Motor neuron (in vitro differentiated cells): ENCODE measurements around the gene ZDHHC14. TPM values are rescaled to one million over a fixed set of nuclear protein-coding genes. Genes with fewer than 3 reads are reported as not detected.
A peak's percentile ranks its signal among the peaks of the same experiment; 100 is the strongest.

Experiments used
- ATAC-seq, 8 experiments: fragments of 200-7000 bp; cut with Tn5 transposase; replicated peaks in 6 of 8; 2 replicates each; pipeline ENCODE4 v1.8.0; 2021; ENCODE audit warnings: mild to moderate bottlenecking in 8 of 8, moderate library complexity in 8 of 8
- H3K27ac ChIP-seq, 2 donors: fragments of 250-450 bp; sonication (Bioruptor Pico); 2 replicates each; pipeline ENCODE4 v1.9.0; 2021; ENCODE audit warnings: antibody characterized with exemption in 2 of 2, mild to moderate bottlenecking in 2 of 2, moderate library complexity in 1 of 2
- H3K4me1 ChIP-seq, 2 donors: fragments of 250-450 bp; sonication (Bioruptor Pico); replicated peaks in 1 of 2; 2 replicates each; pipeline ENCODE4 v1.6.1; 2021; ENCODE audit warnings: antibody characterized with exemption in 2 of 2, mild to moderate bottlenecking in 2 of 2, moderate library complexity in 1 of 2
- H3K4me3 ChIP-seq, 5 donors: fragments of 250-450 bp; sonication (Bioruptor Pico); 2 replicates each; pipeline ENCODE4 v1.9.0; 2021; ENCODE audit warnings: antibody characterized with exemption in 5 of 5, mild to moderate bottlenecking in 5 of 5, moderate library complexity in 4 of 5
- WGBS, 10 experiments: fragments of 450-650 bp; shearing (Covaris generic); methylation state at CpG; one replicate each; pipeline ENCODE4 v1.0.0; 2022; 5-methylcytosine and 5-hydroxymethylcytosine counted together
- in situ Hi-C, 9 experiments: fragments of 400-800 bp; cut with MboI; loops; one replicate each; pipeline ENCODE4 v1.15.0; 2021; ENCODE audit warnings: low sequenced_read_pairs in 9 of 9, low pct_unique_long_range_greater_than_20kb in 2 of 9; ENCODE audit not compliant: unreplicated experiment in 9 of 9
- total RNA-seq, 8 experiments: library from RNA; unstranded; fragments of 300-600 nt; gene quantifications; 2 replicates each; pipeline versions ENCODE4 v1.2.3 to v1.2.4, GENCODE V29; 2022

Gene ZDHHC14
- total RNA-seq, 8 experiments from 2014 or later, result 2.9 to 22.7 (median 3.7) TPM

DNA sequence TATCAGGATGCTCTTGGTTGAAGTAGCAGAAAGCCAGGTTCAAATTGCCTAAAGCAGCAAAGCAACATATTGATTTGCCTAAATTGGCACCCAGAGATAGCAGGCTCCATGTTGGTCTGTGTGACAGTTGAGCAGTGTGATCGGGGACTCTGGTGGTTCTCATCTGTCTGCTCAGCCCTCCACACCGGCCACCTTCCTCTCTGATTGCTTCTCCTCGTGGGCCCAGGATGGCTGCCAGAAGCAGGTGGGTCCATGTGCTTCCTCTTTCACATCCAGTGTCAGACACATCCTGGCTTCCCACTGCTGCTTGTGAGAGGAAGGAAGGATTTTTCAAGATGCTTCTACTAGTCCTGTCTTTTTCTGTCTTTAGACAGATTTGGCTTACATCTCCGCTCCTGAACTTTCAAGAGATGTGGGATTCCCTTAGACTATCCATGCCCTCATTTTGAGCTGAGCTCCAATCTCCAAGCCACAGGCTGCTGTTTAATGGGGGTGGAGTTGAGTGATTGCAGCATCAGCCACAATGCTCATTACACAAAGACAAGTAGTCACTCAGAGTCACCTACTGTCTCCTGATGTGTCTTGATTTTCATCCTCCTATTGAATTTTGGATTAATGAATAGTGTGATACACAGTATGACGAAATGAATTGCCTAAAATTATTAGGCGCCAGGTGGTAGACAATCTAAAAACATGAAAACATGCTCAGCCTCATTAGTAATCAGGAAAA is 122.2 kb downstream of the ZDHHC14 start:
- no peak overlapping the region for H3K27ac ChIP-seq
- in situ Hi-C loops, result no loop called here
- H3K4me1 ChIP-seq, result no peaks in the 10 kb centered on the region
- H3K4me3 ChIP-seq, result no peak overlapping the region
- no peak for ATAC-seq
- WGBS, 10 experiments, result 60 to 100% (median 80%) methylated on average over 1 to 5 of the region's 6 CpGs; no CpG with 5 or more reads in 2 of the 10 experiments

GRCh38 chr6:157505912-157506491 is 125.0 kb downstream of the ZDHHC14 start:
- peak in 2 of 8 experiments; percentile 22 to 24 for ATAC-seq
- WGBS, 10 experiments, result 76 to 100% (median 92%) methylated on average over 1 to 3 of the region's 3 CpGs; no CpG with 5 or more reads in 2 of the 10 experiments
- Histone ChIP-seq H3K4me1 (no peaks in the 10 kb centered on the region), H3K27ac (no peak overlapping the region), H3K4me3 (no peak overlapping the region)
- in situ Hi-C loops, result no loop called here

DNA sequence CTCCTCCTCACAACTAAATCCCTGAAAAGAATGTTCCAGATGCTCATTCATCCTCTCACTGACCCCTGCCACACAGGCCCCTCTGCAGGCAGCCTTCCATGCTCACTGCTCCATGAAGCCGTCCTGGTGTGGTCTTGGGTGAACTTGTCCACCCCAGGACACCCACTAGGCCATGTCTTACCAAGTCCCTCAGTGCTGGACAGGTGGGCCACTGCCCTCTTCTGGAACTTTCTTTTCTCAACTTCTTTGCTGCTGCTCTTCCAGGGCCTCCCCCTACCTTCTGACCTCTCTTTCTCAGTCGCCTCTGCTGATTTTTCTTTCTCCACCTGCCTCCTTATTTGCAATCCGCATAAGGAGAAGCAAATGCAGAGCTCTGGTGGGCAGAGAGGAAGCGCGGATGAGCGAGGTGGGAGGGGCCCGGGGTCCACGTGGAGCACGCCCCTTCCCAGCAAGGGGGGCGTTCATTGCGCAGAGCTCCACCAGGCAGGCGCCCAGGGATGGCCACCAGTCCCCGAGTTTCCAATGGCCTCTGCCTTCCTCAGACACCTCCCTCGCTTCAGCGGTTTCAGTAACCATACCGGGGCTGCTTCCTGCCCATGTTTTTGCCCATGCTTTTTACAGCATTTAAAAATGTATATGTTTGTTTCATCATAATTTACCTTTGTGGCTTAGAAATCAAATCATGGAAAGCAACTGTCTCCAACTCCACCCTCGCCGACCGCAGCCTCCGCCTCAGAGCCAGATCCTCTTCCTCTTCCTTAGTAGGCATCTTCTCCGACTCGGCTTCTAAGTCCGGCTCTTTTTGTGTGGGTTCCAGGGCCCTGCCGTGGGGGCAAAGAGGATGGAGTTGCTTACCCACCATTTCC is 129.6 kb downstream of the ZDHHC14 start:
- Histone ChIP-seq H3K4me3 (no peak overlapping the region), H3K4me1 (peaks cover 0 to 2% of the 10 kb centered on the region in 2 donors), H3K27ac (no peak overlapping the region)
- in situ Hi-C loops, result no loop called here
- 73 to 100% (median 91%) methylated on average over 2 to 20 of the region's 24 CpGs; no CpG with 5 or more reads in 1 of the 10 experiments for WGBS, 10 experiments
- ATAC-seq, result no peak

DNA sequence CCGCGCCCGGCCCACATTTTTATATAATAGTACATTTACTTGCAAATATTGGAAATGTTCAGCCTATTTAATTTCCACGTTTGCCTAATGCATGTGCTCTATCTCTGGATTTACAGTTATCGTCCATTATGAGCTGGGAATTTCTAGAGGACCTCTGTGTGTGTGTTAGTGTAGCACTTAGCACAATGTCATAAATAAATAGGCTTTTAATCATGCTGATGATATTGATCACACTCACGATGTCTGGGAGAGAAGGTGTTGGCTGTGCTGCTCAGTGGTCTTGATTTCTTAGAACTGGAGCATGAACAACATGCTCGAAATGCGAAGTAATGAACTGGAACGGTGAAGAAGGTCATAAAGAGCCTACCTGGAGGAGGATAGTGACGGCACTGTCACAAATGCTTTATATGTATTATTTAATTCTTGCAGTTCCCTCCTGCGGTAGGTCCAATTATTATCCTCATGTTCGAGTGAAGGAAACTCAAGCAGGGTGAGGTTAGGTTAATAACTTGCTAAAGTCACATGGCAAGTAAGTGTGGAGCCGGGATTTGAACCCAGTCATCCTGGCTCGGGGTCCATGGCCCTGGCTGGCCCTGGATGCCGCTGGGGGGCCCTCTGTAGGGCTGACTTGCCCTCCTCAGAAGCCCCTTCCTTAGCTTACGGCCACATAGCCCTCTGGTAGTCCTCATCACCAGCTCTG is 130.8 kb downstream of the ZDHHC14 start:
- Histone ChIP-seq H3K27ac (peak overlapping the region in 1 of 2 donors; percentile 15), H3K4me1 (peaks cover 0 to 2% of the 10 kb centered on the region in 2 donors), H3K4me3 (no peak overlapping the region)
- in situ Hi-C loops, result no loop called here
- ATAC-seq, result peak in 5 of 8 experiments; percentile 12 to 68 (median 48)
- 80 to 100% (median 88%) methylated on average over 1 to 13 of the region's 16 CpGs; no CpG with 5 or more reads in 2 of the 10 experiments for WGBS, 10 experiments

DNA sequence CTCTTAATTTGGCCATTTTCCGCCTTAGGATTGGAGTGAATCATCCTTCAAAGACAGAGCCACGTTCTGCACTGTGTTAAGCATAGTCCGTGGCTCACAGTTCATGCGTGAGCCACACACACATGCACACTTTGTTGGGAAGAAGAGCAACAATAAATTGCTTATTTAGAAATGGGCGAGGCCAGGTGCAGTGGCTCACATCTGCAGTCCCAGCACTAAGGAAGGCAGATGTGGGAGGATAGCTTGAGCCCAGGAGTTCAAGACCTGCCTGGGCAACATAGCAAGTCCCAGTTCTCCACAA is 131.3 kb downstream of the ZDHHC14 start:
- WGBS, 10 experiments, result 20 to 100% (median 90%) methylated on average over 1 to 3 of the region's 5 CpGs; no CpG with 5 or more reads in 5 of the 10 experiments
- Histone ChIP-seq H3K4me3 (no peak overlapping the region), H3K27ac (peak overlapping the region in 1 of 2 donors; percentile 15), H3K4me1 (peaks cover 0 to 2% of the 10 kb centered on the region in 2 donors)
- ATAC-seq, result peak in 2 of 8 experiments; percentile 13 to 14
- in situ Hi-C loops, result no loop called here

- ATAC-seq, result no peak
- Histone ChIP-seq H3K27ac (peak overlapping the region in 1 of 2 donors; percentile 20), H3K4me1 (peaks cover 0 to 2% of the 10 kb centered on the region in 2 donors), H3K4me3 (no peak overlapping the region)
- in situ Hi-C loops, result no loop called here
- WGBS, 10 experiments, result 40 to 95% (median 72%) methylated on average over 1 to 9 of the region's 9 CpGs
Measured at GRCh38 chr6:157513004-157513603, 132.1 kb downstream of the ZDHHC14 start.

- H3K4me3 ChIP-seq, result no peak overlapping the region
- no peak for ATAC-seq
- WGBS, 10 experiments, result 80 to 98% (median 94%) methylated on average over 2 to 13 of the region's 13 CpGs; no CpG with 5 or more reads in 1 of the 10 experiments
- in situ Hi-C loops, result no loop called here
- peaks cover 0 to 2% of the 10 kb centered on the region in 2 donors for H3K4me1 ChIP-seq
- H3K27ac ChIP-seq, result no peak overlapping the region
Measured at GRCh38 chr6:157513619-157514485, 132.9 kb downstream of the ZDHHC14 start.

DNA sequence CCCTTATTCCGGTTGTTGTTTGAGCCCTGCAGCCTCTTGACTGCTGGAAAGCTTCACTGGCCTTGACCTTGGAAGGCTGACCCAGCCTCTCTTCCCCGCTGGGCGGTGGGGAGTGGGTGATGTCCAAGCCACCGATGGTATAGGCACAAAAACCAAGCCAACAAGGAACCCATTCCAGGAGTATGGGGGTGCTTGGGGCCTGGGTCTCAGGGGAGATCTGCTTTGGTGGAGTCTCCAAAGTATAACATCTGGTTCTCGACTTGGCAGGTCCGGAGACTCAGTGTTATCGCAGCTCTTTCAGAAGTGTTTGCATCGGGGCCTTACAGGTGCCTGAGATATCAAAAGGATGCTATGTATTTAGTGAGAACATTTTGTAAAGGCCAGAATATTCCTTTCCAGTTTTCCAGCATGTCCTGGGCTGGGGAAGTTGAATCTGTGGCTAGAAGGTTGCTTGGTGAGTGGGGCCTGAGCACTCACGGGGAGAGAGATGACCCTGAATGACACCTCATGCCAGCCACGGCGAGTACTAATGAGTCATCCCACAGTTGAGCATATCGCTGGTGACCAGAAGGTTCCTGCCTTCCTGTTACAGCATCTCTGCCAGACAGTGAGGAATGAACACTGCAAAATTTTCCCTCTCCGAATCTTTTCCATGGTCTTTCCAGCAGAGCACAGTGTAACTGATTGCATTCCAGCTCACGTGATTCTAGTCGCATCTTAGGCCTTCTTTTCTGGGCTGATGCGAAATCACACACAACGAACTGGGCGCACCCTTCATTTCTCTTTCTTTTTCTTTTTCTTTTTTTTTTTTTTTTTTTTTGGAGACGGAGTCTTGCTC is 133.9 kb downstream of the ZDHHC14 start:
- 36 to 97% (median 86%) methylated on average over 5 to 10 of the region's 19 CpGs; no CpG with 5 or more reads in 2 of the 10 experiments for WGBS, 10 experiments
- Histone ChIP-seq H3K4me3 (no peak overlapping the region), H3K4me1 (peaks cover 0 to 2% of the 10 kb centered on the region in 2 donors), H3K27ac (no peak overlapping the region)
- ATAC-seq, result peak in 5 of 8 experiments; percentile 93 to 96 (median 94)
- in situ Hi-C loops, result no loop called here

DNA sequence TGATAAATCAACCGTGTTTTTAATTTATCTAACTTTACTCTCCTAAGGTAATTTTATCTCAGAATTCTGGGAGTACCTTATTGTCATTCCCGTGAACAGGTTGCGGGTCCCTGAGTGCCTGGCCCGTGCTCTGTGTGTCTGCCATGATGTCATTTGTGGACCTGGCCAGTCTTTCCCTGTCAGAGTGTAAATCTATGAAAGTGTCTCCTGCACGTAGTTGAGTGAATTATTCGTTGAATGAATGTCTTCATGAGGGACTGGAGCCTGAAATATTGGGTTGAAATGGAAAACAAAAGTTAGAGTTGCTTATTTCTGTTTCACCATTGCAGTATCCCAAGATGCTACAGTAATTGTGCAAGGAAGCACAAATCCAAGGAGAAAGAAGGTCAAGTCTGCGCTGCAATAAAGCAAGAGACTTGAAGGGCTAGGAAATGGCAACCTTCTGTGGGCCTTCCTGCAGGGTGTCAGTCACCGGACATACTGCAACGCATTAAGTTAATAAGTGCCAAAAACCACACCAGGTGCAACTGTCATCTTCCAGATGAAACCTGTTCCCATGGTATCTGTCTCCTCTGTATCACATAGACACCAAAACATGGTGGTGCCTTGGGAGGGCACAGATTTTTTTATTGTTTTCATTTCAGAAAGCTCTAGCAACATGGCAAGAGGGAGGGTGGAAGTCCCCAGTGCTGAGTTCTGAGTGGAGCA is 135.5 kb downstream of the ZDHHC14 start:
- Histone ChIP-seq H3K4me3 (no peak overlapping the region), H3K4me1 (peaks cover 0 to 2% of the 10 kb centered on the region in 2 donors), H3K27ac (no peak overlapping the region)
- no peak for ATAC-seq
- WGBS, 10 experiments, result 62 to 94% (median 89%) methylated on average over 3 to 9 of the region's 9 CpGs
- in situ Hi-C loops, result no loop called here

DNA sequence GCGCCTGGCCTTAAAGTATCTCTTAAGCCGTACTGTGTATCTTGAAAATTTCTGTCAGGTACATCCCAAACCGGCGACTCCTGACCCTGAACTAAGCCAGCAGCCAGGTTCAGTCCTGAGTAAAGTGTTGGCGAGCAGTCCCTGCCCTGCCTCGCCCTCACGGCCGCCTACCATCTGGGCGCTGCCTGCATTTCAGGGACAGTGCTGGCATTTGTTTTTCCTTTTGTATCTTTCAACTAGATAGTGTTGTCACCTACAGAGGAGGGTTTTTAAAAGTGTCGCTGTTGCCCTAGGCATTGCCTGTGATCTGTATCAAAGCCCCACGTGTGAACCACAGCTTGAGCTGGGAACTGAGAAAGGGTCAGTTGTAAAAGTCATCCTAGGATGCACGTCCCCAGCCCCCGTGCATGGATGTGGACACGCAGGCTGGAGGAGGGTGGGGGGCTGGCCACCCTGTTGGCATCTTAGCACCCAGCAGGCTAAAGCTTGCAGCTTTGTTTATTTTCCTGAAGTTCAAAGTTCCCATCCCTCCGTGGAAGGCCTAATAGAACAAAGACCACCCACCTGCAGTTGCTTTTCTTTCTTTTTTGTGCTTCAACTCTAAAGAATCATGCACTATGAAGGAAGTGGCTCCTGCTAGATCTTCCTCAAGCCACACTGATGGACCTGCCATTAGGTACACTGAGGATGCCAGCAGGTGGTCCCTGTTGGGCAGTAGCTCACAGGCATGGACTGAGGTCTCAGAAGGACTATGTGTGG is 136.8 kb downstream of the ZDHHC14 start:
- 13 to 100% (median 88%) methylated on average over 1 to 11 of the region's 15 CpGs; no CpG with 5 or more reads in 1 of the 10 experiments for WGBS, 10 experiments
- H3K27ac ChIP-seq, result no peak overlapping the region
- ATAC-seq, result no peak
- peaks cover 0 to 2% of the 10 kb centered on the region in 2 donors for H3K4me1 ChIP-seq
- H3K4me3 ChIP-seq, result no peak overlapping the region
- in situ Hi-C loops, result no loop called here
